Mesendoderm (in vitro differentiated cells): ENCODE results near the gene MYO7A.

Experiments used
- DNase-seq: peaks from one replicate; pipeline ENCODE4 v3.0.0; 2013
- H2AK5ac ChIP-seq: 2 replicates; pipeline ENCODE4 v1.6.1; 2013; ENCODE audit warnings: low read length, inconsistent platforms
- H2BK120ac ChIP-seq: 2 replicates; pipeline ENCODE4 v1.6.1; 2013; ENCODE audit warnings: low read depth, mild to moderate bottlenecking, low read length, moderate library complexity, mixed read lengths
- H2BK15ac ChIP-seq: replicated peaks from 2 replicates; pipeline ENCODE4 v1.6.1; 2013; ENCODE audit warnings: low read depth, mild to moderate bottlenecking, moderate library complexity
- H2BK5ac ChIP-seq: 2 replicates; pipeline ENCODE4 v1.6.1; 2013; ENCODE audit warnings: low read length, inconsistent platforms
- H3K18ac ChIP-seq: 2 replicates; pipeline ENCODE4 v1.6.1; 2013; ENCODE audit warnings: mild to moderate bottlenecking, low read length, mixed read lengths
- H3K23ac ChIP-seq: one replicate; pipeline ENCODE4 v1.6.1; 2013; ENCODE audit warnings: low read length
- H3K27ac ChIP-seq: 2 replicates; pipeline ENCODE4 v1.5.1; 2013; ENCODE audit warnings: low read depth, mild to moderate bottlenecking, inconsistent platforms, low read length, moderate library complexity
- H3K27me3 ChIP-seq: 2 replicates; pipeline ENCODE4 v1.6.1; 2013; ENCODE audit warnings: low read length, control low read depth, mild to moderate bottlenecking, inconsistent platforms; ENCODE audit not compliant: insufficient read depth, poor library complexity
- H3K36me3 ChIP-seq: 2 replicates; pipeline ENCODE4 v1.6.1; 2013; ENCODE audit warnings: low read length, inconsistent platforms; ENCODE audit not compliant: control insufficient read depth, insufficient read depth
- H3K4ac ChIP-seq: one replicate; pipeline ENCODE4 v1.6.1; 2013; ENCODE audit warnings: low read depth, mild to moderate bottlenecking, low read length, moderate library complexity
- H3K4me1 ChIP-seq: 2 replicates; pipeline ENCODE4 v1.6.1; 2013; ENCODE audit warnings: low read depth, low read length, inconsistent platforms; ENCODE audit not compliant: control insufficient read depth
- H3K4me2 ChIP-seq: 2 replicates; pipeline ENCODE4 v1.6.1; 2013; ENCODE audit warnings: low read length
- H3K4me3 ChIP-seq: 2 replicates; pipeline ENCODE4 v1.5.1; 2013; ENCODE audit warnings: mild to moderate bottlenecking, low read length
- H3K56ac ChIP-seq: one replicate; pipeline ENCODE4 v1.6.1; 2013; ENCODE audit warnings: low read length
- H3K79me1 ChIP-seq: 2 replicates; pipeline ENCODE4 v1.6.1; 2013; ENCODE audit warnings: low read length, inconsistent platforms
- H3K79me2 ChIP-seq: 2 replicates; pipeline ENCODE4 v1.6.1; 2013; ENCODE audit warnings: mild to moderate bottlenecking, low read length; ENCODE audit not compliant: control insufficient read depth, insufficient read depth
- H3K9ac ChIP-seq: 2 replicates; pipeline ENCODE4 v1.6.1; 2013; ENCODE audit warnings: low read length, inconsistent platforms
- H4K5ac ChIP-seq: one replicate; pipeline ENCODE4 v1.6.1; 2013; ENCODE audit warnings: low read length
- H4K8ac ChIP-seq: one replicate; pipeline ENCODE4 v1.6.1; 2013; ENCODE audit warnings: low read depth, mild to moderate bottlenecking, control low read depth, low read length, moderate library complexity
- WGBS: extraction: QIAGEN DNeasy Blood & Tissue Kit; methylation state at CpG from one replicate; pipeline ENCODE4 v1.1.7; 2013; ENCODE audit warnings: low lambda C conversion rate, missing lambda C conversion rate; ENCODE audit not compliant: insufficient coverage; ENCODE audit errors: extremely low coverage; 5-methylcytosine and 5-hydroxymethylcytosine counted together

MYO7A gene

GRCh38 chr11:77213029-77213579, 85.1 kb downstream of the MYO7A start:
- H3K4me1 ChIP-seq: no peaks in the 10 kb centered on the region
- H3K4ac ChIP-seq: no peak overlapping the region
- WGBS: no CpG with 5 or more reads among the region's 13 CpGs
- no peak overlapping the region for H3K18ac ChIP-seq
- H3K79me2 ChIP-seq: no peaks in the 10 kb centered on the region
- H2AK5ac ChIP-seq: no peak overlapping the region
- no peak overlapping the region for H2BK120ac ChIP-seq
- no peak overlapping the region for H3K9ac ChIP-seq
- H3K23ac ChIP-seq: no peak overlapping the region
- H4K8ac ChIP-seq: no peak overlapping the region
- no peak overlapping the region for H2BK5ac ChIP-seq
- no peak for DNase-seq
- no peak overlapping the region for H2BK15ac ChIP-seq
- no peak overlapping the region for H4K5ac ChIP-seq
- no peak overlapping the region for H3K4me3 ChIP-seq
- H3K27ac ChIP-seq: no peak overlapping the region
- no peaks in the 10 kb centered on the region for H3K36me3 ChIP-seq
- no peaks in the 10 kb centered on the region for H3K27me3 ChIP-seq
- H3K79me1 ChIP-seq: no peaks in the 10 kb centered on the region
- H3K4me2 ChIP-seq: no peak overlapping the region
- no peak overlapping the region for H3K56ac ChIP-seq

GRCh38 chr11:77213589-77214428, 85.8 kb downstream of the MYO7A start:
- no CpG with 5 or more reads among the region's 18 CpGs for WGBS
- H3K4me3 ChIP-seq: no peak overlapping the region

GRCh38 chr11:77214557-77214956, 86.5 kb downstream of the MYO7A start:
- Histone ChIP-seq H3K79me2 (no peaks in the 10 kb centered on the region), H3K9ac (no peak overlapping the region), H3K23ac (no peak overlapping the region), H3K4ac (no peak overlapping the region), H2BK120ac (no peak overlapping the region), H3K4me2 (no peak overlapping the region), H3K27ac (no peak overlapping the region), H2BK5ac (no peak overlapping the region), H3K4me3 (no peak overlapping the region), H4K8ac (no peak overlapping the region), H3K4me1 (no peaks in the 10 kb centered on the region), H3K27me3 (no peaks in the 10 kb centered on the region), H3K18ac (no peak overlapping the region), H2BK15ac (no peak overlapping the region), H3K56ac (no peak overlapping the region), H3K79me1 (no peaks in the 10 kb centered on the region), H4K5ac (no peak overlapping the region), H2AK5ac (no peak overlapping the region), H3K36me3 (no peaks in the 10 kb centered on the region)
- no CpG with 5 or more reads among the region's 9 CpGs for WGBS
- DNase-seq: no peak

More at GRCh38 chr11:77213589-77214428, 85.8 kb downstream of the MYO7A start:
- no peaks in the 10 kb centered on the region for H3K79me1 ChIP-seq
- H2BK120ac ChIP-seq: no peak overlapping the region
- no peak overlapping the region for H4K8ac ChIP-seq
- no peak overlapping the region for H4K5ac ChIP-seq
- H3K4ac ChIP-seq: no peak overlapping the region
- H3K23ac ChIP-seq: no peak overlapping the region
- H2AK5ac ChIP-seq: no peak overlapping the region
- no peak overlapping the region for H3K27ac ChIP-seq
- H3K36me3 ChIP-seq: no peaks in the 10 kb centered on the region
- H3K4me2 ChIP-seq: no peak overlapping the region
- no peak overlapping the region for H3K18ac ChIP-seq
- no peak overlapping the region for H3K9ac ChIP-seq
- H3K56ac ChIP-seq: no peak overlapping the region
- H2BK5ac ChIP-seq: no peak overlapping the region
- H2BK15ac ChIP-seq: no peak overlapping the region
- no peaks in the 10 kb centered on the region for H3K27me3 ChIP-seq
- no peaks in the 10 kb centered on the region for H3K79me2 ChIP-seq
- DNase-seq: no peak
- H3K4me1 ChIP-seq: no peaks in the 10 kb centered on the region

- Histone ChIP-seq H3K4me2 (no peak overlapping the region), H3K27ac (no peak overlapping the region), H4K5ac (no peak overlapping the region), H3K4ac (no peak overlapping the region), H4K8ac (no peak overlapping the region), H2AK5ac (no peak overlapping the region), H3K23ac (no peak overlapping the region), H3K56ac (no peak overlapping the region), H3K4me1 (no peaks in the 10 kb centered on the region), H3K36me3 (no peaks in the 10 kb centered on the region), H3K79me2 (no peaks in the 10 kb centered on the region), H3K4me3 (no peak overlapping the region), H3K79me1 (no peaks in the 10 kb centered on the region), H3K27me3 (no peaks in the 10 kb centered on the region), H2BK5ac (no peak overlapping the region), H3K9ac (no peak overlapping the region), H3K18ac (no peak overlapping the region), H2BK15ac (no peak overlapping the region), H2BK120ac (no peak overlapping the region)
- no peak for DNase-seq
- WGBS: no CpG with 5 or more reads among the region's 3 CpGs
Observed at GRCh38 chr11:77215106-77215505, 87.1 kb downstream of the MYO7A start.

GRCh38 chr11:77217156-77217555, 89.1 kb downstream of the MYO7A start:
- H3K4me1 ChIP-seq: no peaks in the 10 kb centered on the region
- no peak overlapping the region for H4K5ac ChIP-seq
- H3K36me3 ChIP-seq: no peaks in the 10 kb centered on the region
- H3K27ac ChIP-seq: no peak overlapping the region
- H2BK5ac ChIP-seq: no peak overlapping the region
- no peaks in the 10 kb centered on the region for H3K79me1 ChIP-seq
- H2BK120ac ChIP-seq: no peak overlapping the region
- H3K23ac ChIP-seq: no peak overlapping the region
- no peak overlapping the region for H3K56ac ChIP-seq
- no peaks in the 10 kb centered on the region for H3K27me3 ChIP-seq
- no peaks in the 10 kb centered on the region for H3K79me2 ChIP-seq
- H2BK15ac ChIP-seq: no peak overlapping the region
- no peak overlapping the region for H2AK5ac ChIP-seq
- no peak overlapping the region for H3K4me2 ChIP-seq
- H3K4me3 ChIP-seq: no peak overlapping the region
- H4K8ac ChIP-seq: no peak overlapping the region
- DNase-seq: no peak
- H3K4ac ChIP-seq: no peak overlapping the region
- H3K9ac ChIP-seq: no peak overlapping the region
- WGBS: no CpG with 5 or more reads among the region's 2 CpGs
- H3K18ac ChIP-seq: no peak overlapping the region
